Omental fat pad (tissue), 4 donors: Measurements from ENCODE around the gene EXD3. TPM values are rescaled to one million over a fixed set of nuclear protein-coding genes. Genes with fewer than 3 reads are reported as not detected.

Experiments used
- ATAC-seq: fragments of 150-250 bp; one replicate; pipeline ENCODE4 v1.9.1; 2016; ENCODE audit warnings: mild to moderate bottlenecking, moderate library complexity; ENCODE audit not compliant: low FRiP score
- DNase-seq: peaks from one replicate; pipeline ENCODE4 v3.0.0-alpha.2; 2019; ENCODE audit warnings: low spot score
- CTCF ChIP-seq, 3 donors: fragments of 450-650 bp; IDR thresholded peaks; one replicate each; pipeline ENCODE4 v1.5.1; 2016 to 2017; ENCODE audit warnings: antibody characterized with exemption in 3 of 3, mild to moderate bottlenecking in 3 of 3, moderate library complexity in 2 of 3
- total RNA-seq, 4 donors: library from RNA; depleted of rRNA; stranded (reverse); fragments of >200 nt; gene quantifications; one replicate each; pipeline ENCODE4 v1.1.0, GENCODE V29; 2016

EXD3 gene
- total RNA-seq, 4 donors from 2014 or later, result 8.3 to 18.3 (median 10.5) TPM

GRCh38 chr9:137372693-137373610, 50.0 kb downstream of the EXD3 start:
- TF ChIP-seq CTCF (IDR thresholded peaks at IDR 0.05), result no peak
- ATAC-seq, result peak; percentile 26
- DNase-seq, result no peak

- ATAC-seq (no peak), DNase-seq (no peak)
- TF ChIP-seq CTCF (IDR thresholded peaks at IDR 0.05), result no peak
Observed at GRCh38 chr9:137371946-137372651, 50.9 kb downstream of the EXD3 start.

GRCh38 chr9:137371521-137371941, 51.4 kb downstream of the EXD3 start:
- TF ChIP-seq CTCF (IDR thresholded peaks at IDR 0.05), result no peak
- no peak for ATAC-seq
- DNase-seq, result no peak

- ATAC-seq, result no peak
- TF ChIP-seq CTCF (IDR thresholded peaks at IDR 0.05), result no peak
- DNase-seq, result no peak
Observed at GRCh38 chr9:137370865-137371520, 52.0 kb downstream of the EXD3 start.

- TF ChIP-seq CTCF (IDR thresholded peaks at IDR 0.05), result no peak
Observed at GRCh38 chr9:137369911-137370764, 52.8 kb downstream of the EXD3 start.

GRCh38 chr9:137369061-137369787, 53.7 kb downstream of the EXD3 start:
- no peak for DNase-seq
- no peak for TF ChIP-seq CTCF (IDR thresholded peaks at IDR 0.05)

More at GRCh38 chr9:137369911-137370764, 52.8 kb downstream of the EXD3 start:
- no peak for ATAC-seq
- DNase-seq, result no peak

More at GRCh38 chr9:137369061-137369787, 53.7 kb downstream of the EXD3 start:
- ATAC-seq, result no peak
